GM06990 (cell line): ENCODE measurements around the gene ABCA1.

ENCODE experiments used
- DNase-seq: peaks from one replicate; pipeline ENCODE4 v3.0.0-alpha.2; 2011; ENCODE audit not compliant: insufficient read length; ENCODE audit errors: extremely low read depth
- H3K27me3 ChIP-seq: replicated peaks from 2 replicates; pipeline ENCODE4 v1.6.0; 2011; ENCODE audit warnings: low read length; ENCODE audit not compliant: control insufficient read depth, insufficient read depth
- H3K36me3 ChIP-seq: 2 replicates; pipeline ENCODE4 v1.5.1; 2011; ENCODE audit warnings: low read length; ENCODE audit not compliant: control insufficient read depth, insufficient read depth
- H3K4me3 ChIP-seq: replicated peaks from 2 replicates; pipeline ENCODE4 v1.5.1; 2011; ENCODE audit warnings: low read depth, mild to moderate bottlenecking, control low read depth, low read length
- CTCF ChIP-seq: IDR thresholded peaks from 2 replicates; pipeline ENCODE4 v1.5.1; 2011; ENCODE audit warnings: low read length, control low read depth, mild to moderate bottlenecking, inconsistent platforms; ENCODE audit not compliant: insufficient read depth, poor library complexity, severe bottlenecking

Gene ABCA1

GRCh38 chr9:104758974-104759373 is 169.0 kb downstream of the ABCA1 start:
- DNase-seq, result no peak
- no peak for TF ChIP-seq CTCF
- Histone ChIP-seq H3K27me3 (no peaks in the 10 kb centered on the region), H3K4me3 (no peak overlapping the region), H3K36me3 (peaks cover 3% of the 10 kb centered on the region; the same call in 1 of the 2 replicates)

- no peak for TF ChIP-seq CTCF
Observed at GRCh38 chr9:104750185-104750767, 177.7 kb downstream of the ABCA1 start.

GRCh38 chr9:104748359-104749031 is 179.5 kb downstream of the ABCA1 start:
- peak overlapping the region; percentile 72 for H3K4me3 ChIP-seq
- no peak for TF ChIP-seq CTCF
- DNase-seq, result no peak
- no peaks in the 10 kb centered on the region for H3K36me3 ChIP-seq
- H3K27me3 ChIP-seq, result no peaks in the 10 kb centered on the region

More at GRCh38 chr9:104750185-104750767, 177.7 kb downstream of the ABCA1 start:
- Histone ChIP-seq H3K4me3 (no peak overlapping the region), H3K27me3 (no peaks in the 10 kb centered on the region), H3K36me3 (no peaks in the 10 kb centered on the region)
- no peak for DNase-seq

GRCh38 chr9:104747565-104748358 is 180.2 kb downstream of the ABCA1 start, which contains the start of gene NIPSNAP3A:
NIPSNAP3A (plus strand) TSS chr9:104747683; CDS start chr9:104747793, 110 bp downstream.
- peak; percentile 92 for DNase-seq
- TF ChIP-seq CTCF, result no peak
- Histone ChIP-seq H3K36me3 (no peaks in the 10 kb centered on the region), H3K4me3 (peak within 1 kb of the TSS; percentile 72), H3K27me3 (no peaks in the 10 kb centered on the region)

- TF ChIP-seq CTCF, result no peak
- H3K36me3 ChIP-seq, result no peaks in the 10 kb centered on the region
- DNase-seq, result no peak
Observed at GRCh38 chr9:104747245-104747564, 180.8 kb downstream of the ABCA1 start.

More at GRCh38 chr9:104747245-104747564, 180.8 kb downstream of the ABCA1 start:
- Histone ChIP-seq H3K4me3 (peak overlapping the region; percentile 72), H3K27me3 (no peaks in the 10 kb centered on the region)
